Ammon's horn (tissue), 1 donor: ENCODE measurements around the gene SPACA5B.
"Not testable (repeated sequence)": the region's sequence is repeated elsewhere in the genome, so short reads cannot be mapped to it uniquely, and the experiment has no call there.

ENCODE experiments used
- DNase-seq: peaks from one replicate; pipeline ENCODE4 v3.0.0-alpha.2; 2016; ENCODE audit warnings: low spot score

Gene SPACA5B

DNA sequence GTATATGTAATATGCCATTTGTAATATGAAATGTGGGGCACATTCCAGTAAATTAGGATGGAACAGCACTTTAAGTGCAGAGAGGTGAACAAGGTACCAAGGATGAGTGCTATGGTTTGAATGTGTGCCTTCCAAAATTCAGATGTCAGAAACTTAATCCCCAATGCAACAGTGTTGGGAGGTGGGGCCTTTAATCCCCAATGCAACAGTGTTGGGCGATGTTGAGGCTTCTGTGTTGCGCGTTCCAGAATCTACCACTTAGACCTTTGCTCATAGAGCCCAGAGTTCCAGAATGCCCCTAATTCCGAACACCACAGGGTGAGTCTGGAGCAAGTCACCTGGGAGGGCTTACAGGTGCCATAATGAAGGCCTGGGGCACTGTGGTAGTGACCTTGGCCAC, at the start of gene SPACA5B:
SPACA5B (plus strand) TSS at position 301 of the 400 bp plus-strand sequence; CDS start at position 363, 62 bp downstream.
- DNase-seq: not testable (repeated sequence)

GRCh38 chrX:48083212-48083611, 47.2 kb upstream of the SPACA5B start:
- peak; percentile 23 for DNase-seq

- DNase-seq: no peak
Measured at GRCh38 chrX:48083706-48084105, 46.7 kb upstream of the SPACA5B start.

GRCh38 chrX:48086082-48086481, 44.3 kb upstream of the SPACA5B start:
- no peak for DNase-seq

DNA sequence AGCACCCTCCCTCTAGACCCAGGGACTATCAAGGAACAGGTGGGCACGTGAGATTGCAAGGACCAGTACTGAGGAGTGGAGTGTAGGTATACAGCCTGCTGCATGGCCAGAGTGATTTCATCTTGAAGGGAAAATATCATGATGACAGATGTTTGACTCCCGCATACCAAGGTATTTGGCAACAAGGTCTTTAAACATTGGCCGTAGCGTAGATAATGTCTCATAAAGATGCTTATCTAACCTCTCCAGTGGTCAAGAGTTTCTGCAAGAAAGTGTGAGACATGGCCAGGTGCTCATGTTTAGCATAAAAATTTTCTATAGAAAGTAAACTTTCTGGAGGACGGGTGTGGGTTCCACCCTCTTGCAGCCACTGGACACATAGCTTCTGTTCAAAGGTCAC, 40.3 kb upstream of the SPACA5B start:
- no peak for DNase-seq

GRCh38 chrX:48092558-48092957, 37.9 kb upstream of the SPACA5B start:
- DNase-seq: not testable (repeated sequence)

DNA sequence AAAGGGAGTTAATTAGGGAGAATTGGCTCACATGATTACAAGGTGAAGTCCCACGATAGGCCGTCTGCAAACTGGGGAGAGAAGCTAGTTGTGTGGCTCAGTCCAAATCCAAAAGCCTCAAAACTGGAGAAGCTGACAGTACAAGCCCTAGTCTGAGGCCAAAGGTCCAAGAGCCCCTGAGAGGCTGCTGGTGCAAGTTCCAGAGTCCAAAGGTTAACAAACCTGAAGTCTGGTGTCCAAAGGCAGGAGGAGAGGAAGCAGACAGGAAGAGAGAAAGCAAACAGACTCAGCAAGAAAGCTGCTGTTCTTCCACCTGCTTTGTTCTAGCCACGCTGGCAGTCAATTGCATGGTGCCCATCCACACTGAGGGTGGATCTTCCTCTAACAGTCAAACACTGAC, 29.0 kb upstream of the SPACA5B start:
- no peak for DNase-seq

GRCh38 chrX:48102874-48103374, 27.5 kb upstream of the SPACA5B start:
- no peak for DNase-seq

GRCh38 chrX:48107717-48108116, 22.7 kb upstream of the SPACA5B start:
- no peak for DNase-seq

DNA sequence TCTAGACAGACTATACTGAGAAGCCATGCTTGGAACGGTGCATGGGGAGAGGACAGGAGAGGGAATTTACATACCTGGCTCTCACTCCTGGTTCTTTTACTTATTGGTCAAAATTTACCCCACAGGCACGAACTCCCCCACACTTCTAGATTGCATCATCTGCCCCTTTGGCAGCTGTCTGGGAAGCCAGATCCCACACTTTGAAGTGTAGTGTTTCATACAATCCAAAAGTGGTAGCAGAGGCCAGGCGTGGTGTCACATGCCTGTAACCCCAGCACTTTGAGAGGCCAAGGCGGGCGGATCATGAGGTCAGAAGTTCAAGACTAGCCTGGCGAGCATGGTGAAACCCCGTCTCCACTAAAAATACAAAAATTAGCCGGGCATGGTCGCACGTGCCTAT, 5.1 kb upstream of the SPACA5B start:
- DNase-seq: not testable (repeated sequence)

- DNase-seq: not testable (repeated sequence)
Measured at GRCh38 chrX:48132308-48132844, 1.9 kb downstream of the SPACA5B start.

- DNase-seq: not testable (repeated sequence)
Measured at GRCh38 chrX:48139076-48139475, 8.7 kb downstream of the SPACA5B start.

- DNase-seq: not testable (repeated sequence)
Measured at GRCh38 chrX:48141810-48142508, 11.5 kb downstream of the SPACA5B start.

DNA sequence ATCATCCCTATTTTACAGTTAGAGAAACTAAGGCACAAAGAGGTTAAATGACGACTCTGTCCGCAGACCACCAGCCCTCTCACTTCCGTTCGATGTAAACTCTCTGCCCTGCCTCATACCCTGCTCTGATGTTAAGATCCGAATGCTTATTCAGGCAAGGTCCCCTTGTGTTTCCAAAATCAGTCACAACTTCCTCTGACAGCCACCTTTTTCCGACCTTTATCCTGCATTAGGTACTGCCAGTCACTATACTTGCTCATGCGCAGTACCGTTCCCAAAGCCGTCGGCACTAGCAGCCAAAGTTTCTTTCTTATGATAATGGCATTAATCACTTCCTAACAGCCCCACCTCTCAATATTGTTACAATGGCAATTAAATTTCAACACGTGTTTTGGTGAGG, 12.3 kb downstream of the SPACA5B start:
- DNase-seq: not testable (repeated sequence)

DNA sequence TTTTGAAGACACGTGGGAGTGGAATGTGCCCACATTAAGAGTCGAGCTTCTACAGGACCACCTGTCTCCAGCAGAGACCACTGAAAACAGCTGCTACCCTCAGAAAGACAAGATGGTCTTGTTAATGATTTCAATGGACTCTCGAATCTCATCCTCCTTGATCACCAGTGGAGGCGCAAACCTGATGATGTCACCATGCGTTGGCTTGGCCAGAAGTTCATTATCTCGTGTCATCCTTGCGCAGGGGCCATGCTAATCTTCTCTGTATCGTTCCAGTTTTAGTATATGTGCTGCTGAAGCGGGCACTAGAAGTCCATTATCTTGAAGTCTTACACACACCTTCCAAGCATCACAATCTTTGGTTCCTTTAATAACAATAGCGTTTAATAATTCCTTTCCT, 23.3 kb downstream of the SPACA5B start:
- no peak for DNase-seq

- no peak for DNase-seq
Measured at GRCh38 chrX:48154796-48155195, 24.4 kb downstream of the SPACA5B start.

DNA sequence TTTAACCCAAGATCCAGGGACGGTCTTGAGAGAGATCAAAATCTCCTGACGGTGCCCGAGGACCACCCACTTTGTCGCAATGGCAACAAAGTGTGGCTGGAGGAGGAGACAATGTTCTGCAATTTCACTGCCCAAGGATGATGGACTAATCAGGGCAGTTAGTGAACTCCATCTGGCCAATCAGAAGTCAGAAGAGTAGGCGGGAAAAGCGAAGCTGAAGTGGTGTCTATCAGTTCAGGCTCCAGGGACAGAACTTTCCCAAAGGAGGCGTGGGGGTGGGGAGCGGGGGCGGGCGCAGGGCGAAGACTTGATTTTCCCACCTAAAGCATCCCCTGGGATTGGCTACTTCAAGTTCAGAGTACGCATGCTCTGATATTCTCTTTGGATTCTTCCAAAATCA, 25.6 kb downstream of the SPACA5B start:
- DNase-seq: no peak

DNA sequence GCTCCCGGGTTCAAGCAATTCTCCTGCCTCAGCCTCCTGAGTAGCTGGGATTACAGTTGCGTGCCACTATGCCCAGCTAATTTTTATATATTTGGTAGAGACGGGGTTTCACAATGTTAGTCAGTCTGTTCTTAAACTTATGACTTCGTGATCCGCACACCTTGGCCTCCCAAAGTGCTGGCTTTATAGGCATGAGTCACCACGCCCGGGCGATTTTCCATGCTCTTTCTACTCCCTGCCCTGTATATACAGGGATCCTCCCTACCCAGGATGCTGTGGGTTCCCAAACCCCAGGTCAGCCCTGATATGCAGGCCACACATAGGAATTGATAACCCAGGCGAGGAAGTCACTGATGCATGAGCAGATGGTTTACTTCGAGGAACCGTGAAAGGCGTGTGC, 34.8 kb downstream of the SPACA5B start:
- no peak for DNase-seq

GRCh38 chrX:48166322-48166721, 35.9 kb downstream of the SPACA5B start:
- not testable (repeated sequence) for DNase-seq

DNA sequence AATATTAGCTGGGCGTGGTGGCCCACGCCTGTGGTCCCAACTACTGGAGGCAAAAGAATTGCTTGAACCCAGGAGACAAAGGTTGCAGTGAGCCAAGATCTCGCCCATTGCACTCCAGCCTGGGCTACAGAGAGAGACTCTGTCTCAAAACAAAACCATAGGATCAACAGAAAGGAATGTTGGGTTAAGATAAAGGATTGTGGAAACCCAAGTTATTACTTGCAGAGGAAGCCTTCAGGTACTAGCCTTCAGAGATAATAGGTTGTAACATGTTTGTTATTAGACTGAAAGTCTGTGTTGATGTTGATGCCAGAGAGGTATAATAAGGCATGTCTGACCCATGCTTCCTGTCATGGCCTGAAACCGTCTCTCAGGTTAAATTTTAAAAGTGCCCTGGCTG, 49.3 kb downstream of the SPACA5B start:
- no peak for DNase-seq

DNA sequence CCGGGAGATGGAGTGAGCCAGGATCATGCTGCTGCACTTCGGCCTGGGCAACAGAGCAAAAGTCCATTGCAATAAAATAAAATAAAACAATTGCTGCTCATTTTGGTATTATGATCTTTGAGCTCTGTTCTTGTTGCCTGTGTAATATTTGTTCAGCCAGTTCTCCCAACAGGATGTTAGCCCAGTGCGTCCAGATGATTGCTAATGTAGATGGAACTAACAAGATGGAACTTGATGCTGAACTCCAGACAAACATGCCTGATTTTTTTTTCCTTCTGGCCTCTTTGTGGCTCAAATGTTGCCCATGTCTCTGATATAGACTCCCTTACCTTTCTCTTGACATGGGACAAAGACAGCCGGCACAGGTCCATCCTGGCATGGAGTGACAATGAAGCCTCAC, 50.4 kb downstream of the SPACA5B start:
- no peak for DNase-seq

- not testable (repeated sequence) for DNase-seq
Measured at GRCh38 chrX:48181882-48182281, 51.5 kb downstream of the SPACA5B start.
